H1 (cell line): ENCODE measurements around the gene TRIOBP. TPM values are rescaled to one million over a fixed set of nuclear protein-coding genes. Genes with fewer than 3 reads are reported as not detected.

Experiments used
- CTCF ChIA-PET: fragments of 300-600 bp; sonication (Branson Sonifier 250); formaldehyde crosslinking; loops from one replicate; lab custom pipeline; 2021; ENCODE audit not compliant: partially characterized antibody; lab: Charles Lee
- POLR2A ChIA-PET: fragments of 300-600 bp; sonication (Branson Sonifier 250); formaldehyde crosslinking; loops from one replicate; lab custom pipeline; 2021; ENCODE audit warnings: inconsistent platforms; ENCODE audit not compliant: partially characterized antibody; lab: Charles Lee
- DNase-seq, 2 experiments: peaks; one replicate each; pipeline versions ENCODE4 v3.0.0 to v3.0.0-alpha.2; 2010 to 2022; ENCODE audit warnings: low spot score in 2 of 2, low read depth in 1 of 2, mixed read lengths in 1 of 2
- FAIRE-seq: peaks from 2 replicates; lab custom pipeline; 2011; peaks lifted over from hg19 to GRCh38; lab: Jason Lieb, UNC
- H2AFZ ChIP-seq: 2 replicates; pipeline ENCODE4 v1.8.1; 2012; ENCODE audit warnings: low read length, inconsistent platforms
- H2AK5ac ChIP-seq: 2 replicates; pipeline ENCODE4 v1.6.1; 2013; ENCODE audit warnings: low read depth, low read length
- H2BK120ac ChIP-seq: replicated peaks from 2 replicates; pipeline ENCODE3; 2013; ENCODE audit warnings: low read depth, low read length, inconsistent platforms
- H2BK12ac ChIP-seq: 2 replicates; pipeline ENCODE4 v1.6.1; 2013; ENCODE audit warnings: low read depth, low read length
- H2BK15ac ChIP-seq: 2 replicates; pipeline ENCODE4 v1.6.1; 2013; ENCODE audit warnings: low read length
- H2BK20ac ChIP-seq: 2 replicates; pipeline ENCODE4 v1.6.1; 2013; ENCODE audit warnings: low read length
- H2BK5ac ChIP-seq: 2 replicates; pipeline ENCODE4 v1.6.1; 2013; ENCODE audit warnings: low read depth, low read length
- H3K14ac ChIP-seq: 2 replicates; pipeline ENCODE4 v1.6.1; 2013; ENCODE audit warnings: inconsistent platforms; ENCODE audit not compliant: insufficient read length
- H3K18ac ChIP-seq: 2 replicates; pipeline ENCODE4 v1.6.1; 2013; ENCODE audit warnings: low read length; ENCODE audit errors: extremely low read depth
- H3K23ac ChIP-seq: 2 replicates; pipeline ENCODE4 v1.6.1; 2013; ENCODE audit warnings: inconsistent platforms; ENCODE audit not compliant: insufficient read length
- H3K23me2 ChIP-seq: 2 replicates; pipeline ENCODE4 v1.6.1; 2013; ENCODE audit warnings: low read depth, low read length
- H3K27ac ChIP-seq: 2 replicates; pipeline ENCODE4 v1.6.1; 2011; ENCODE audit warnings: low read depth, low read length, inconsistent platforms
- H3K27me3 ChIP-seq, 4 experiments: replicated peaks in 1 of 4; 1 replicate in 1 of 4; 2 replicates in 3 of 4; pipeline versions ENCODE4 v1.6.1 to v1.8.1; 2011 to 2013; ENCODE audit warnings: low read length in 3 of 4, mild to moderate bottlenecking in 3 of 4, inconsistent platforms in 2 of 4, mixed read lengths in 2 of 4, moderate library complexity in 1 of 4; ENCODE audit not compliant: control insufficient read depth in 3 of 4, insufficient read depth in 3 of 4; ENCODE audit errors: extremely low read depth in 1 of 4
- H3K36me3 ChIP-seq, 4 experiments: 2 replicates each; pipeline versions ENCODE4 v1.6.1 to v1.8.1; 2011 to 2013; ENCODE audit warnings: mild to moderate bottlenecking in 4 of 4, low read length in 3 of 4, moderate library complexity in 2 of 4, control low read depth in 1 of 4, inconsistent platforms in 1 of 4; ENCODE audit not compliant: insufficient read depth in 4 of 4, control insufficient read depth in 2 of 4
- H3K4ac ChIP-seq: replicated peaks from 2 replicates; pipeline ENCODE3; 2013; ENCODE audit warnings: low read length, low read depth, mixed read lengths, inconsistent platforms; ENCODE audit not compliant: insufficient read length
- H3K4me1 ChIP-seq, 4 experiments: replicated peaks in 1 of 4; 1 replicate in 1 of 4; 2 replicates in 3 of 4; pipeline versions ENCODE4 v1.6.1 to v1.8.1; 2011 to 2013; ENCODE audit warnings: low read length in 3 of 4, inconsistent platforms in 2 of 4, mixed read lengths in 1 of 4; ENCODE audit not compliant: insufficient read depth in 4 of 4, control insufficient read depth in 3 of 4
- H3K4me2 ChIP-seq, 2 experiments: 2 replicates each; pipeline versions ENCODE4 v1.6.1 to v1.8.1; 2011 to 2013; ENCODE audit warnings: low read depth in 2 of 2, low read length in 2 of 2, control low read depth in 1 of 2, inconsistent platforms in 1 of 2, mild to moderate bottlenecking in 1 of 2; ENCODE audit not compliant: insufficient read depth in 1 of 2
- H3K4me3 ChIP-seq, 4 experiments: fragments of 200-600, 300-600 bp in 1 of 4; sonication (generic), shearing (Covaris generic), sonication (Bioruptor Twin) in 1 of 4; 2 replicates each; pipeline versions ENCODE4 v1.5.1 to v1.8.1; 2011 to 2016; ENCODE audit warnings: low read length in 4 of 4, low read depth in 3 of 4, control low read depth in 2 of 4, inconsistent platforms in 2 of 4, mild to moderate bottlenecking in 2 of 4, mixed read lengths in 1 of 4, moderate library complexity in 1 of 4; ENCODE audit not compliant: insufficient read depth in 2 of 4; ENCODE audit errors: extremely low read depth in 1 of 4
- H3K56ac ChIP-seq: replicated peaks from 2 replicates; pipeline ENCODE3; 2013; ENCODE audit warnings: low read depth, mild to moderate bottlenecking, mixed read lengths, low read length, inconsistent platforms; ENCODE audit not compliant: insufficient read length
- H3K79me1 ChIP-seq: 2 replicates; pipeline ENCODE4 v1.6.1; 2013; ENCODE audit warnings: low read depth, low read length, control low read depth
- H3K79me2 ChIP-seq, 2 experiments: 2 replicates each; pipeline versions ENCODE4 v1.6.1 to v1.8.1; 2012 to 2013; ENCODE audit warnings: low read length in 2 of 2, mild to moderate bottlenecking in 2 of 2, inconsistent platforms in 1 of 2; ENCODE audit not compliant: insufficient read depth in 2 of 2, control insufficient read depth in 1 of 2
- H3K9ac ChIP-seq, 4 experiments: replicated peaks in 1 of 4; 1 replicate in 1 of 4; 2 replicates in 3 of 4; pipeline versions ENCODE4 v1.6.1 to v1.8.1; 2011 to 2013; ENCODE audit warnings: low read depth in 3 of 4, low read length in 3 of 4, control low read depth in 2 of 4, mild to moderate bottlenecking in 2 of 4, moderate library complexity in 2 of 4, inconsistent platforms in 1 of 4; ENCODE audit errors: extremely low read depth in 1 of 4
- H3K9me3 ChIP-seq, 2 experiments: 2 replicates each; pipeline versions ENCODE4 v1.6.1 to v1.8.1; 2012 to 2013; ENCODE audit warnings: mild to moderate bottlenecking in 2 of 2, moderate library complexity in 2 of 2, control low read depth in 1 of 2, inconsistent platforms in 1 of 2, low read depth in 1 of 2, low read length in 1 of 2, mixed read lengths in 1 of 2; ENCODE audit not compliant: insufficient read depth in 2 of 2
- H4K20me1 ChIP-seq, 2 experiments: replicated peaks in 1 of 2; 2 replicates each; pipeline versions ENCODE3 to v1.8.1; 2011 to 2013; ENCODE audit warnings: inconsistent platforms in 2 of 2, low read length in 2 of 2, mild to moderate bottlenecking in 1 of 2; ENCODE audit not compliant: insufficient read depth in 2 of 2, control insufficient read depth in 1 of 2
- H4K5ac ChIP-seq: 2 replicates; pipeline ENCODE4 v1.6.1; 2013; ENCODE audit warnings: low read length, low read depth, mixed read lengths, inconsistent platforms; ENCODE audit not compliant: insufficient read length
- H4K8ac ChIP-seq: 2 replicates; pipeline ENCODE4 v1.8.0; 2013; ENCODE audit warnings: mild to moderate bottlenecking, moderate library complexity, low read length, inconsistent platforms; ENCODE audit not compliant: insufficient read depth; ENCODE audit errors: extremely low read depth
- H4K91ac ChIP-seq: replicated peaks from 2 replicates; pipeline ENCODE3; 2013; ENCODE audit warnings: low read length, mixed read lengths, inconsistent platforms; ENCODE audit not compliant: insufficient read length
- ATF3 ChIP-seq: IDR thresholded peaks from 2 replicates; pipeline ENCODE4 v1.6.1; 2011; ENCODE audit warnings: low read depth, mild to moderate bottlenecking, low read length; ENCODE audit not compliant: insufficient read depth
- BRCA1 ChIP-seq: IDR thresholded peaks from 2 replicates; pipeline ENCODE4 v1.6.1; 2012; ENCODE audit warnings: low read depth, low read length, improper control_type of control experiment
- E2F6 ChIP-seq: IDR thresholded peaks from 2 replicates; pipeline ENCODE4 v1.6.1; 2012; ENCODE audit warnings: inconsistent platforms
- GTF2F1 ChIP-seq: IDR thresholded peaks from 2 replicates; pipeline ENCODE4 v1.6.1; 2012; ENCODE audit warnings: low read depth, low read length, improper control_type of control experiment, borderline replicate concordance
- HDAC6 ChIP-seq: IDR thresholded peaks from one replicate; pipeline ENCODE4 v1.7.1; 2012; ENCODE audit warnings: low read depth, mild to moderate bottlenecking, inconsistent platforms, low read length, moderate library complexity
- KDM1A ChIP-seq: fragments of 200-600, 300-600 bp; sonication (generic); IDR thresholded peaks from 2 replicates; pipeline ENCODE4 v1.7.1; 2016; ENCODE audit warnings: mild to moderate bottlenecking, low read length, borderline replicate concordance
- KDM4A ChIP-seq: IDR thresholded peaks from one replicate; pipeline ENCODE4 v1.7.1; 2012; ENCODE audit warnings: low read depth, mild to moderate bottlenecking, moderate library complexity, low read length, inconsistent platforms; ENCODE audit not compliant: severe bottlenecking
- SIRT6 ChIP-seq: IDR thresholded peaks from one replicate; pipeline ENCODE4 v1.7.1; 2012; ENCODE audit warnings: low read length, inconsistent platforms
- SIX5 ChIP-seq: IDR thresholded peaks from 2 replicates; pipeline ENCODE4 v1.6.1; 2011; ENCODE audit warnings: mild to moderate bottlenecking, low read depth, low read length
- SP1 ChIP-seq: IDR thresholded peaks from 2 replicates; pipeline ENCODE4 v1.6.1; 2011; ENCODE audit warnings: low read depth, low read length
- ZNF274 ChIP-seq: IDR thresholded peaks from 2 replicates; pipeline ENCODE4 v1.7.0; 2012; ENCODE audit warnings: low read length, borderline replicate concordance; ENCODE audit errors: extremely low read depth
- WGBS, 2 experiments: shearing (Covaris generic) in 1 of 2; methylation state at CpG; one replicate each; pipeline versions ENCODE4 v1.1.6 to v1.1.7; 2013 to 2015; ENCODE audit warnings: low lambda C conversion rate in 2 of 2, mixed read lengths in 2 of 2, inconsistent platforms in 1 of 2, low coverage in 1 of 2, missing lambda C conversion rate in 1 of 2; ENCODE audit not compliant: insufficient replicate concordance in 2 of 2, insufficient coverage in 1 of 2, insufficient read length in 1 of 2; ENCODE audit errors: extremely low coverage in 1 of 2, missing lambda C conversion rate in 1 of 2; 5-methylcytosine and 5-hydroxymethylcytosine counted together
- polyA plus RNA-seq, 7 experiments: library from polyadenylated mRNA; depleted of rRNA in 3 of 7; stranded (reverse) in 5 of 7; unstranded in 2 of 7; fragments of >200 nt in 5 of 7; fragments of 200-250 nt in 2 of 7; gene quantifications; 1 replicate in 5 of 7; 2 replicates in 1 of 7; 4 replicates in 1 of 7; pipeline versions ENCODE4 v1.2.1 to v1.2.3, GENCODE V29; 2011 to 2013; ENCODE audit warnings: missing spikeins in 2 of 7, mixed read lengths in 2 of 7
- total RNA-seq: library from RNA; stranded (reverse); fragmentation: NEBNext Ultra II Directional; extraction: Animal tissue kit (Norgen Biotek cat#: 25700); gene quantifications from 2 replicates; pipeline ENCODE4 v1.2.1, GENCODE V29; 2021

Gene TRIOBP
- total and polyA plus RNA-seq, 2 of the 8 experiments (the other 6 are each of a cell fraction or from before 2014, with no cell fraction given) = 18.2 to 27.3 TPM

DNA sequence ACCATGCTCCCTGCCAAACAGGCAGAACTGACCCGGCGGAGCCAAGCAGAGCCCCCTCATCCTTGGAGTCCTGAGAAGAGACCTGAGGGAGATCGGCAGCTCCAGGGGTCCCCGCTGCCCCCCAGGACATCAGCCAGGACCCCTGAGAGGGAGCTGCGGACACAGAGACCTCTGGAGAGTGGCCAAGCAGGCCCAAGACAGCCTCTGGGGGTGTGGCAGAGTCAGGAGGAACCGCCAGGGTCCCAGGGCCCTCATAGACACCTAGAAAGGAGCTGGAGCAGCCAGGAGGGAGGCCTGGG is 37.5 kb downstream of the TRIOBP start:
- H3K4me2 ChIP-seq = no peak overlapping the region
- H2AK5ac ChIP-seq = no peak overlapping the region
- no peak overlapping the region for H4K5ac ChIP-seq
- H2BK5ac ChIP-seq = no peak overlapping the region
- TF ChIP-seq GTF2F1 (no peak), BRCA1 (no peak), SP1 (no peak), ZNF274 (no peak), ATF3 (no peak), HDAC6 (no peak), KDM4A (no peak), SIRT6 (no peak), KDM1A (no peak), SIX5 (no peak), E2F6 (no peak)
- H3K4ac ChIP-seq = no peak overlapping the region
- no peak overlapping the region for H2BK15ac ChIP-seq
- H2BK120ac ChIP-seq = no peak overlapping the region
- POLR2A ChIA-PET = interaction anchor here (0.6 to 2.2 kb wide), 10 partner anchors 10 to 169 kb away, joined by 3 to 7 read pairs (median 4); partner anchors contain the start of gene PDXP
- H3K14ac ChIP-seq = no peak overlapping the region
- H3K18ac ChIP-seq = no peak overlapping the region
- peaks cover 7 to 10% of the 10 kb centered on the region in 2 experiments for H4K20me1 ChIP-seq
- no peak overlapping the region for H2AFZ ChIP-seq
- H3K36me3 ChIP-seq = peaks cover 0 to 7% (median 4%) of the 10 kb centered on the region in 4 experiments; a peak in 2 of 8 replicates
- H2BK12ac ChIP-seq = no peak overlapping the region
- H3K4me1 ChIP-seq = no peaks in the 10 kb centered on the region
- no peak overlapping the region for H3K9ac ChIP-seq
- no peak overlapping the region for H3K4me3 ChIP-seq
- WGBS, 2 experiments = 86% methylated on average over 6 of the region's 6 CpGs; no CpG with 5 or more reads in 1 of the 2 experiments
- H2BK20ac ChIP-seq = no peak overlapping the region
- peaks cover 3% of the 10 kb centered on the region; the same call in 1 of the 2 replicates for H3K23me2 ChIP-seq
- no peak for FAIRE-seq
- no peak overlapping the region for H3K27ac ChIP-seq
- H4K91ac ChIP-seq = no peak overlapping the region
- H3K23ac ChIP-seq = no peak overlapping the region
- no peak for DNase-seq
- H3K27me3 ChIP-seq = peaks cover 2 to 43% (median 32%) of the 10 kb centered on the region in 4 experiments
- H3K9me3 ChIP-seq = no peaks in the 10 kb centered on the region
- no peaks in the 10 kb centered on the region for H3K79me2 ChIP-seq
- H4K8ac ChIP-seq = no peak overlapping the region; the same call in 1 of the 2 replicates
- H3K56ac ChIP-seq = no peak overlapping the region
- CTCF ChIA-PET = interaction anchor here (0.7 to 4.0 kb wide), 14 partner anchors 9 to 100 kb away, joined by 3 to 23 read pairs (median 4); partner anchors contain the start of genes PDXP and TRIOBP
- H3K79me1 ChIP-seq = no peaks in the 10 kb centered on the region
